K562 (cell line): ENCODE results near the gene SCYL1. TPM values are rescaled to one million over a fixed set of nuclear protein-coding genes. Genes with fewer than 3 reads are reported as not detected.

Experiments used
- ATAC-seq: fragments of 200-7000 bp; cut with Tn5 transposase; 3 replicates; pipeline ENCODE4 v1.9.1; 2020; ENCODE audit warnings: moderate library complexity
- BruUV-seq: library from RNA; stranded (reverse); fragments of 400-500 nt; replicated peaks from 2 replicates; lab custom pipeline; 2021; lab: Mats Ljungman, UMichigan
- CTCF ChIA-PET: fragments of 300-600 bp; formaldehyde crosslinking; extraction: SDS; loops from one replicate; lab custom pipeline; 2021; ENCODE audit warnings: low intra/inter-chr PET ratio; lab: Yijun Ruan, JAX
- POLR2A ChIA-PET: fragments of 300-600, 350-650 bp; sonication (Branson Sonifier 250); formaldehyde crosslinking; extraction: SDS; loops from one replicate; lab custom pipeline; 2021; ENCODE audit warnings: antibody characterized with exemption, inconsistent platforms; lab: Yijun Ruan, JAX
- DNase-seq, 4 experiments: peaks; one replicate each; pipeline versions ENCODE4 v3.0.0 to v3.0.0-alpha.2; 2011 to 2018; ENCODE audit warnings: low spot score in 3 of 4, mixed read lengths in 3 of 4; ENCODE audit errors: extremely low read depth in 1 of 4
- FAIRE-seq: peaks from 2 replicates; lab custom pipeline; 2011; peaks lifted over from hg19 to GRCh38; lab: Jason Lieb, UNC
- H2AFZ ChIP-seq: 2 replicates; pipeline ENCODE4 v1.6.0; 2011; ENCODE audit warnings: low read depth, low read length, control low read depth, inconsistent platforms
- H3K27ac ChIP-seq: fragments of 200-600 bp; 3 replicates; pipeline ENCODE4 v1.8.0; 2011; ENCODE audit warnings: low read depth, mild to moderate bottlenecking, control low read depth, inconsistent platforms, low read length, moderate library complexity, mixed read lengths; ENCODE audit errors: extremely low read depth
- H3K27me3 ChIP-seq, 2 experiments: fragments of 300-600 bp in 1 of 2; 2 replicates in 1 of 2; 3 replicates in 1 of 2; pipeline versions ENCODE4 v1.6.0 to v1.8.0; 2011; ENCODE audit warnings: inconsistent platforms in 2 of 2, low read length in 2 of 2, mild to moderate bottlenecking in 1 of 2, mixed read lengths in 1 of 2, moderate library complexity in 1 of 2; ENCODE audit not compliant: control insufficient read depth in 2 of 2, insufficient read depth in 2 of 2
- H3K36me3 ChIP-seq: fragments of 300-600 bp; 3 replicates; pipeline ENCODE4 v1.8.0; 2011; ENCODE audit warnings: mild to moderate bottlenecking, low read length, inconsistent platforms; ENCODE audit not compliant: control insufficient read depth, insufficient read depth
- H3K4me1 ChIP-seq, 2 experiments: fragments of 200-600 bp in 1 of 2; replicated peaks in 1 of 2; 2 replicates in 1 of 2; 3 replicates in 1 of 2; pipeline versions ENCODE4 v1.5.1 to v1.8.0; 2011; ENCODE audit warnings: inconsistent platforms in 2 of 2, low read length in 2 of 2, mild to moderate bottlenecking in 1 of 2, mixed read lengths in 1 of 2, moderate library complexity in 1 of 2; ENCODE audit not compliant: control insufficient read depth in 2 of 2, insufficient read depth in 2 of 2
- H3K4me2 ChIP-seq: 2 replicates; pipeline ENCODE4 v1.6.1; 2011; ENCODE audit warnings: low read length, control low read depth, inconsistent platforms, mixed read lengths; ENCODE audit not compliant: insufficient read depth
- H3K4me3 ChIP-seq: fragments of 200-600 bp; sonication (generic), shearing (Covaris generic); 2 replicates; pipeline ENCODE4 v1.5.1; 2016; ENCODE audit warnings: control low read depth, inconsistent platforms
- H3K79me2 ChIP-seq: fragments of 200-600 bp; 3 replicates; pipeline ENCODE4 v1.8.0; 2011; ENCODE audit warnings: low read length, inconsistent platforms; ENCODE audit not compliant: control insufficient read depth, insufficient read depth
- H3K9ac ChIP-seq, 2 experiments: 2 replicates each; pipeline versions ENCODE4 v1.6.0 to v1.6.1; 2011; ENCODE audit warnings: low read depth in 2 of 2, low read length in 2 of 2, control low read depth in 1 of 2, inconsistent platforms in 1 of 2, mild to moderate bottlenecking in 1 of 2, mixed read lengths in 1 of 2; ENCODE audit not compliant: insufficient read depth in 1 of 2
- H3K9me1 ChIP-seq: one replicate; pipeline ENCODE4 v1.6.0; 2011; ENCODE audit warnings: inconsistent platforms, mild to moderate bottlenecking, low read length, moderate library complexity; ENCODE audit not compliant: control insufficient read depth, insufficient read depth
- H3K9me3 ChIP-seq: replicated peaks from 2 replicates; pipeline ENCODE4 v1.5.1; 2011; ENCODE audit warnings: low read depth, low read length, inconsistent platforms; ENCODE audit not compliant: control insufficient read depth, insufficient read depth
- H4K20me1 ChIP-seq: replicated peaks from 2 replicates; pipeline ENCODE4 v1.6.1; 2011; ENCODE audit warnings: low read length, inconsistent platforms, mixed read lengths; ENCODE audit not compliant: control insufficient read depth, insufficient read depth
- CBFA2T2 ChIP-seq: fragments of 450-650 bp; conservative IDR thresholded peaks from 2 replicates; pipeline ENCODE4 v1.6.1; 2017; ENCODE audit warnings: mild to moderate bottlenecking
- CBFA2T3 ChIP-seq: fragments of 450-650 bp; IDR thresholded peaks from 2 replicates; pipeline ENCODE4 v1.6.1; 2017
- ELF4 ChIP-seq: fragments of 450-650 bp; formaldehyde crosslinking; IDR thresholded peaks from 2 replicates; pipeline ENCODE4 v1.4.0; 2022; ENCODE audit warnings: missing genetic modification characterization
- ESRRA ChIP-seq: fragments of 450-650 bp; IDR thresholded peaks from 2 replicates; pipeline ENCODE4 v1.6.1; 2014; ENCODE audit warnings: low read depth, mild to moderate bottlenecking, moderate library complexity, borderline replicate concordance
- KAT8 ChIP-seq: fragments of 450-650 bp; IDR thresholded peaks from 2 replicates; pipeline ENCODE4 v1.6.1; 2016; ENCODE audit warnings: low read depth, mild to moderate bottlenecking
- LEF1 ChIP-seq: fragments of 450-650 bp; IDR thresholded peaks from 2 replicates; pipeline ENCODE4 v1.6.1; 2016; ENCODE audit warnings: mild to moderate bottlenecking
- MEIS2 ChIP-seq: fragments of 450-650 bp; IDR thresholded peaks from 2 replicates; pipeline ENCODE4 v1.6.1; 2014; ENCODE audit warnings: mild to moderate bottlenecking; ENCODE audit not compliant: partially characterized antibody
- PCBP1 ChIP-seq: fragments of 200-400 bp; formaldehyde crosslinking; IDR thresholded peaks from 2 replicates; pipeline ENCODE4 v1.6.1; 2018; ENCODE audit warnings: mild to moderate bottlenecking, low read depth, low read length; ENCODE audit not compliant: poor library complexity, severe bottlenecking
- RAD51 ChIP-seq: fragments of 450-650 bp; IDR thresholded peaks from 2 replicates; pipeline ENCODE4 v1.7.1; 2016; ENCODE audit warnings: low read depth, mild to moderate bottlenecking, borderline replicate concordance
- RBM39 ChIP-seq: fragments of 200-400 bp; formaldehyde crosslinking; optimal IDR thresholded peaks from 2 replicates; pipeline ENCODE3; 2018; ENCODE audit warnings: low read depth, low read length
- SAFB ChIP-seq: fragments of 200-400 bp; formaldehyde crosslinking; IDR thresholded peaks from 2 replicates; pipeline ENCODE4 v1.6.1; 2017; ENCODE audit warnings: low read depth, low read length, borderline replicate concordance
- SRSF3 ChIP-seq: fragments of 200-400 bp; formaldehyde crosslinking; IDR thresholded peaks from 2 replicates; pipeline ENCODE4 v1.6.1; 2016; ENCODE audit warnings: mild to moderate bottlenecking, low read length, moderate library complexity; ENCODE audit not compliant: insufficient read depth
- YY1 ChIP-seq, 3 experiments: IDR thresholded peaks; 2 replicates each; pipeline ENCODE4 v1.6.1; 2011; ENCODE audit warnings: low read length in 2 of 3, mild to moderate bottlenecking in 2 of 3, moderate library complexity in 2 of 3, borderline replicate concordance in 1 of 3, control low read depth in 1 of 3, low read depth in 1 of 3; ENCODE audit not compliant: insufficient read depth in 3 of 3, insufficient replicate concordance in 2 of 3, control insufficient read depth in 1 of 3, insufficient read length in 1 of 3; ENCODE audit errors: extremely low read depth in 1 of 3
- ZC3H11A ChIP-seq: IDR thresholded peaks from 2 replicates; pipeline ENCODE4 v1.6.1; 2012; ENCODE audit warnings: low read depth, low read length, improper control_type of control experiment
- ZNF143 ChIP-seq: sonication (generic); formaldehyde crosslinking; IDR thresholded peaks from 2 replicates; pipeline ENCODE4 v1.9.0; 2022; ENCODE audit warnings: mild to moderate bottlenecking, missing genetic modification reagents
- WGBS: fragments of 100-300 bp; shearing (Covaris generic); methylation state at CpG from one replicate; pipeline ENCODE4 v1.1.6; 2016; ENCODE audit warnings: low coverage, mixed read lengths; ENCODE audit not compliant: insufficient coverage; ENCODE audit errors: missing lambda C conversion rate; 5-methylcytosine and 5-hydroxymethylcytosine counted together
- in situ Hi-C: fragments of 300-500 bp; cut with MboI; formaldehyde crosslinking; loops from 4 replicates; pipeline ENCODE4 v1.15.0; 2018; ENCODE audit warnings: inconsistent platforms, mixed read lengths
- intact Hi-C: fragments of 100-400 bp; cut with micrococcal nuclease; formaldehyde crosslinking; loops from 2 replicates; pipeline ENCODE4 v1.14.2; 2022
- polyA plus RNA-seq, 8 experiments: library from polyadenylated mRNA; depleted of rRNA in 4 of 8; stranded (reverse) in 5 of 8; unstranded in 3 of 8; fragments of >200 nt; fragmentation: Nextera tagmentation in 2 of 8; fragmentation: Illumina TruSeq in 1 of 8; extraction: Ambion mirVana in 2 of 8; extraction: Trizol in 1 of 8; gene quantifications; 2 replicates each; pipeline versions ENCODE4 v1.2.1 to v1.2.3, GENCODE V29; 2011 to 2014; ENCODE audit warnings: inconsistent platforms in 1 of 8, missing spikeins in 1 of 8
- total RNA-seq, 7 experiments: library from RNA; depleted of rRNA in 6 of 7; stranded (reverse); fragments of >200 nt in 6 of 7; fragmentation: Illumina TruSeq in 2 of 7; extraction: Trizol in 2 of 7; gene quantifications; 2 replicates each; pipeline versions ENCODE4 v1.2.1 to v1.2.3, GENCODE V29; 2011 to 2021; ENCODE audit warnings: low replicate concordance in 1 of 7
- TF ChIP-seq, protein P1 (sequence below), 3 experiments: IDR thresholded peaks in 2 of 3; conservative IDR thresholded peaks in 1 of 3; 2 replicates each; pipeline ENCODE4 v1.5.1; 2011 to 2012; ENCODE audit warnings: low read length in 3 of 3, mild to moderate bottlenecking in 3 of 3, control low read depth in 2 of 3, improper control_type of control experiment in 1 of 3, inconsistent platforms in 1 of 3, low read depth in 1 of 3, mixed read lengths in 1 of 3, moderate library complexity in 1 of 3; ENCODE audit not compliant: insufficient read depth in 2 of 3
- TF ChIP-seq, protein P2 (sequence below): fragments of 450-650 bp; conservative IDR thresholded peaks from 2 replicates; pipeline ENCODE4 v1.6.1; 2016; ENCODE audit warnings: missing genetic modification characterization, low read depth, mild to moderate bottlenecking, missing compliant biosample characterization, moderate library complexity

The SCYL1 gene
- total and polyA plus RNA-seq, 9 of the 15 experiments (the other 6 are each of a cell fraction or from before 2014, with no cell fraction given) = 1.9 to 145 (median 57.6) TPM

DNA sequence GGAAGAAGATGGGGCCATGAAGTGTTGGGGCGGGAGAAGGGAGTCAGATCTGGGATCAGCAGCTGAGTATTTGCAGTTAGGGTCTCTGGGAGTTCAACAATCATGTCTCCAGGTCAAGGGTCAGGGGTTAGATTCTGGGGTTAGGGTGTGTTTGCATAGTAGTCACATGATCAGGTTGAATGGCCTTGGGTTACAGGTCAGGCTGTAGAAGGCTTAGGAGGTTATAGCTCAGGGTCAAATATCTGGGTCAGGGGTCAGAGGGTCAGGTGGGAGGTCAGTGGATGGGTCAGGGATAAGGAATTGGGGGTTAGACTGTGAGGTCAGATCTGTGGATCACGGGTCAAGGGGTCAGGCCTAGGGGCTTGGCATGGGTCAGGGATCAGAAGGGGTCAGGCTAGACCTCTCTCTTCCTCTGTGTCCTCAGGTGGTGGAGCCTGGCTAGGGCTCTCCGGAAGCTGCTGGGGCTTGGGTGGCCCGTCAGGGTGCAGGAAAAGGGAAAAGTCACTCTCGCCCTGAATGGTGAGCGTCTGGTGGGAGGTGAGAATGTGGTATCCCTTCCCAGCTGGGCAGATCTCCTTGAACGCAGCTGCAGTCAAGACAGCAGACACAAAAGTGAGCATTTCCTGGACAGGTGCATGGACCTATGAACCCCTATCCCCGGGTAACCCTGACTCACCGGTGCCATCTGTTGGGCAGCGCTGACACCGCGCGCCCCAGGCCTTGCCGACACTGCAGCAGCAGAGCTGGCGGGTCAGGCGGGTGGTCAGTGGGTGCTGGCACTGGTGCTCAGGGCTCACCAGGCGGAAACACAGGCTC lies 26.9 kb downstream of the SCYL1 start (continued):
- TF ChIP-seq, protein P1, sequence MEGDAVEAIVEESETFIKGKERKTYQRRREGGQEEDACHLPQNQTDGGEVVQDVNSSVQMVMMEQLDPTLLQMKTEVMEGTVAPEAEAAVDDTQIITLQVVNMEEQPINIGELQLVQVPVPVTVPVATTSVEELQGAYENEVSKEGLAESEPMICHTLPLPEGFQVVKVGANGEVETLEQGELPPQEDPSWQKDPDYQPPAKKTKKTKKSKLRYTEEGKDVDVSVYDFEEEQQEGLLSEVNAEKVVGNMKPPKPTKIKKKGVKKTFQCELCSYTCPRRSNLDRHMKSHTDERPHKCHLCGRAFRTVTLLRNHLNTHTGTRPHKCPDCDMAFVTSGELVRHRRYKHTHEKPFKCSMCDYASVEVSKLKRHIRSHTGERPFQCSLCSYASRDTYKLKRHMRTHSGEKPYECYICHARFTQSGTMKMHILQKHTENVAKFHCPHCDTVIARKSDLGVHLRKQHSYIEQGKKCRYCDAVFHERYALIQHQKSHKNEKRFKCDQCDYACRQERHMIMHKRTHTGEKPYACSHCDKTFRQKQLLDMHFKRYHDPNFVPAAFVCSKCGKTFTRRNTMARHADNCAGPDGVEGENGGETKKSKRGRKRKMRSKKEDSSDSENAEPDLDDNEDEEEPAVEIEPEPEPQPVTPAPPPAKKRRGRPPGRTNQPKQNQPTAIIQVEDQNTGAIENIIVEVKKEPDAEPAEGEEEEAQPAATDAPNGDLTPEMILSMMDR (IDR thresholded peaks at IDR 0.05 in 2 of 3, conservative IDR thresholded peaks at IDR 0.05 in 1 of 3; ENCODE audit: insufficient read depth in 2 of 3, low read depth in 1 of 3, low read length in 3 of 3) = peak; percentile 65 to 79 (median 66)
- TF ChIP-seq ZNF143 (CRISPR knock-in tag) (peak; percentile 26; the same call in 1 of the 2 replicates), MEIS2 (peak; percentile 2), CBFA2T3 (peak; percentile 26; the same call in 1 of the 2 replicates), ELF4 (CRISPR knock-in tag) (no peak), LEF1 (no peak)

DNA sequence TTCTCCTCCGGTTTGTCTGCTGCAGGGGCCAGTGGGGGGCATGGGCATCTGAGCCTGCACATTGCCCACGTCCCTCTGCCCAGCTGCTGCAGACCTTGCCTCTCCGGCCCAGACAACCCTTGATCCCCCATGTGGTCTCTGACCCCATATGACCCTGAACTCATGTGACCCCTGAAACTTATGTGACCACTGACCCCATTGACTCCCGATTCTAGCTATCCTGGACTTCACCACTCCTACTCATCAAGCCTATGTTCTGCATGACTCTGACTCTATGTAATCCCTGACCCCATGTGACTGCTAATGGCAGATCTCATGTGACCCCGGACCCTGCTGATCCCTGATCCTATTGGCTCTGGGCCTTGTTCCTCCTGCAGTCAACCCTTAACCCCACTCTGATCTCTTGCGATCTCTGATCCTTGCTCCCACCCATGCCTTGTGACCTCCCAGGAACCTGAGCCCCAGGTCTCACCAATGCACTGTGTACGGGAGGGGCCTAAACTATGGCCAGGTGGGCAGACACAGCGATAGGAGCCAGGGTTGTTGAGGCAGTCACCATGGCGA lies 27.6 kb downstream of the SCYL1 start:
- Histone ChIP-seq H3K4me2 (no peak overlapping the region), H3K9me1 (no peaks in the 10 kb centered on the region), H3K4me3 (no peak overlapping the region), H2AFZ (no peak overlapping the region), H3K27me3 (no peaks in the 10 kb centered on the region), H4K20me1 (0 out of 2 replicates have a peak, but pooled peaks cover 8% of the 10 kb centered on the region), H3K4me1 (peaks cover 53 to 82% of the 10 kb centered on the region in 2 experiments), H3K79me2 (no peaks in the 10 kb centered on the region), H3K9me3 (no peaks in the 10 kb centered on the region), H3K9ac (peak overlapping the region in 1 of 2 experiments; percentile 88; a peak in 2 of 4 replicates), H3K36me3 (no peaks in the 10 kb centered on the region), H3K27ac (no peak overlapping the region)
- intact Hi-C loops (no loop called here), in situ Hi-C loops (no loop called here)
- ChIA-PET POLR2A (interaction anchor here (0.5 to 2.8 kb wide), 8 partner anchors 11 to 241 kb away, joined by 3 to 16 read pairs (median 4); partner anchors contain the start of genes FAM89B and MALAT1), CTCF (interaction anchor here (1.1 kb wide), 1 partner anchor 11 kb away, joined by 5 read pairs; no protein-coding TSS in a partner anchor)
- ATAC-seq (no peak), DNase-seq (no peak), FAIRE-seq (no peak)
- BruUV-seq = no TSS peak
- WGBS = 81% methylated on average over 8 of the region's 9 CpGs
- no peak for TF ChIP-seq PCBP1
- TF ChIP-seq YY1 (IDR thresholded peaks at IDR 0.05; ENCODE audit: borderline replicate concordance in 1 of 3, control insufficient read depth in 1 of 3, extremely low read depth in 1 of 3, insufficient read depth in 3 of 3, insufficient read length in 1 of 3, insufficient replicate concordance in 2 of 3, low read depth in 1 of 3, low read length in 2 of 3) = peak in 1 of 3 experiments; percentile 12
- TF ChIP-seq SRSF3 = no peak
- no peak for TF ChIP-seq ESRRA
- TF ChIP-seq, protein P2, sequence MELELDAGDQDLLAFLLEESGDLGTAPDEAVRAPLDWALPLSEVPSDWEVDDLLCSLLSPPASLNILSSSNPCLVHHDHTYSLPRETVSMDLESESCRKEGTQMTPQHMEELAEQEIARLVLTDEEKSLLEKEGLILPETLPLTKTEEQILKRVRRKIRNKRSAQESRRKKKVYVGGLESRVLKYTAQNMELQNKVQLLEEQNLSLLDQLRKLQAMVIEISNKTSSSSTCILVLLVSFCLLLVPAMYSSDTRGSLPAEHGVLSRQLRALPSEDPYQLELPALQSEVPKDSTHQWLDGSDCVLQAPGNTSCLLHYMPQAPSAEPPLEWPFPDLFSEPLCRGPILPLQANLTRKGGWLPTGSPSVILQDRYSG = no peak
- TF ChIP-seq ZC3H11A = no peak
- TF ChIP-seq RBM39 = no peak
- no peak for TF ChIP-seq SAFB
- no peak for TF ChIP-seq KAT8
- TF ChIP-seq CBFA2T2 = peak; percentile 25; the same call in 1 of the 2 replicates
- TF ChIP-seq RAD51 = peak; percentile 52; the same call in 1 of the 2 replicates
